Right lobe of liver (tissue), 4 donors: Measurements from ENCODE around the gene INTS7.

Source experiments
- POLR2A ChIP-seq: fragments of 450-650 bp; IDR thresholded peaks from one replicate; pipeline ENCODE4 v1.6.1; 2017; ENCODE audit warnings: antibody characterized with exemption, mild to moderate bottlenecking
- TF ChIP-seq, protein P1 (sequence below), 4 donors: fragments of 200-600 bp in 3 of 4; fragments of 450-650 bp in 1 of 4; IDR thresholded peaks; one replicate each; pipeline versions ENCODE4 v1.5.1 to v1.8.0; 2016 to 2022; ENCODE audit warnings: antibody characterized with exemption in 4 of 4, mild to moderate bottlenecking in 2 of 4
- donor health status: DM: no; HTN: no; CAD: no.
- donor health status: DM: no; HTN: no; CAD: no.
- donor health status: DM: no; HTN: yes; CAD: no.

DNA sequence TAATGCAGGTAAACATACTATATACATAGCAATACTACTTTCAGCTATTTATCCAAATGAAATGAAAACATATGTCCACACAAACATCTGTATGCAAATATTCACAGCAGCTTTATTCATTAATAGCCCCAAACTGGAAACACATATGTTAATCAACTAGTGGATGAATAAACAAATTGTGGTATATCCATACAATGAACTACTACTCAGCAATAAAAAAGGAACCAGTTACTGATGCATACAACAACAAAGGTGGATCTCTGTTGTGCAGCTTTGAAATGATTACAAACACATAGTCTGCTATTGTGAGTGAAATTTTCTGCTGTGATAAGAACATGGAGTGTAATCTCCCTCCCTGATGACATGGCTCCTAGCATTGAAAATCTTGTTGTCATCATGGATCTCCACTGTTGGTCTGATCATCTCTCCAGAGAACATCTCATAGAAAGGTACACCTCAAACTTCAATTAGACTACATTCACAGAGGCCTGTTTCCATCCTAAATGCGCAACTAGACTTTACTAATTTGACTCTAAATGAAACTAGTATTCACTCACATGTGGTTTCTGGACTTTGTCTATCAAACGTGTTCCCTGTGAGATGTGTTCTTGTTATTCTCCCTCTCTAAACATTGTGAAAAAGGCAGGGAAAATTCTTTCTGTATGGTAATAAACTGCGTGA lies 10.7 kb downstream of the INTS7 start:
- no peak for TF ChIP-seq POLR2A
- TF ChIP-seq, protein P1, sequence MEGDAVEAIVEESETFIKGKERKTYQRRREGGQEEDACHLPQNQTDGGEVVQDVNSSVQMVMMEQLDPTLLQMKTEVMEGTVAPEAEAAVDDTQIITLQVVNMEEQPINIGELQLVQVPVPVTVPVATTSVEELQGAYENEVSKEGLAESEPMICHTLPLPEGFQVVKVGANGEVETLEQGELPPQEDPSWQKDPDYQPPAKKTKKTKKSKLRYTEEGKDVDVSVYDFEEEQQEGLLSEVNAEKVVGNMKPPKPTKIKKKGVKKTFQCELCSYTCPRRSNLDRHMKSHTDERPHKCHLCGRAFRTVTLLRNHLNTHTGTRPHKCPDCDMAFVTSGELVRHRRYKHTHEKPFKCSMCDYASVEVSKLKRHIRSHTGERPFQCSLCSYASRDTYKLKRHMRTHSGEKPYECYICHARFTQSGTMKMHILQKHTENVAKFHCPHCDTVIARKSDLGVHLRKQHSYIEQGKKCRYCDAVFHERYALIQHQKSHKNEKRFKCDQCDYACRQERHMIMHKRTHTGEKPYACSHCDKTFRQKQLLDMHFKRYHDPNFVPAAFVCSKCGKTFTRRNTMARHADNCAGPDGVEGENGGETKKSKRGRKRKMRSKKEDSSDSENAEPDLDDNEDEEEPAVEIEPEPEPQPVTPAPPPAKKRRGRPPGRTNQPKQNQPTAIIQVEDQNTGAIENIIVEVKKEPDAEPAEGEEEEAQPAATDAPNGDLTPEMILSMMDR (IDR thresholded peaks at IDR 0.05): no peak
